H9 (cell line): ENCODE measurements around the gene FBXL14. TPM values are rescaled to one million over a fixed set of nuclear protein-coding genes. Genes with fewer than 3 reads are reported as not detected.

Experiments used
- DNase-seq: peaks from one replicate; pipeline ENCODE4 v3.0.0-alpha.2; 2017
- H2AFZ ChIP-seq: one replicate; pipeline ENCODE4 v1.6.1; 2013; ENCODE audit warnings: mild to moderate bottlenecking, low read length, control low read depth, moderate library complexity
- H2AK5ac ChIP-seq: 2 replicates; pipeline ENCODE4 v1.6.1; 2013; ENCODE audit warnings: low read length, control low read depth, mixed read lengths; ENCODE audit not compliant: insufficient read length
- H2BK120ac ChIP-seq: one replicate; pipeline ENCODE4 v1.6.1; 2013; ENCODE audit warnings: low read depth, mild to moderate bottlenecking, low read length, control low read depth, inconsistent platforms; ENCODE audit not compliant: poor library complexity, severe bottlenecking
- H2BK12ac ChIP-seq: 2 replicates; pipeline ENCODE4 v1.6.1; 2013; ENCODE audit warnings: low read length, control low read depth, mixed read lengths, low read depth; ENCODE audit not compliant: insufficient read length
- H2BK15ac ChIP-seq: 2 replicates; pipeline ENCODE4 v1.6.1; 2013; ENCODE audit warnings: low read depth, low read length, control low read depth
- H2BK20ac ChIP-seq: one replicate; pipeline ENCODE4 v1.6.1; 2013; ENCODE audit warnings: low read depth, mild to moderate bottlenecking, low read length, control low read depth, inconsistent platforms; ENCODE audit not compliant: poor library complexity, severe bottlenecking
- H2BK5ac ChIP-seq: 2 replicates; pipeline ENCODE4 v1.6.1; 2013; ENCODE audit warnings: low read length, control low read depth, mixed read lengths; ENCODE audit not compliant: insufficient read length
- H3K14ac ChIP-seq: 2 replicates; pipeline ENCODE4 v1.6.1; 2013; ENCODE audit warnings: low read length, control low read depth; ENCODE audit not compliant: insufficient read depth
- H3K18ac ChIP-seq: 2 replicates; pipeline ENCODE4 v1.6.1; 2013; ENCODE audit warnings: low read depth, mild to moderate bottlenecking, mixed read lengths, low read length, control low read depth; ENCODE audit not compliant: insufficient read length
- H3K23ac ChIP-seq: 2 replicates; pipeline ENCODE4 v1.6.1; 2013; ENCODE audit warnings: low read length, control low read depth, mixed read lengths, low read depth; ENCODE audit not compliant: insufficient read length
- H3K23me2 ChIP-seq: 2 replicates; pipeline ENCODE4 v1.6.1; 2013; ENCODE audit warnings: low read depth, mild to moderate bottlenecking, mixed read lengths, low read length, control low read depth; ENCODE audit not compliant: insufficient read length, poor library complexity, severe bottlenecking
- H3K27ac ChIP-seq: 2 replicates; pipeline ENCODE4 v1.5.1; 2013; ENCODE audit warnings: low read length, control low read depth, mixed read lengths, low read depth; ENCODE audit not compliant: insufficient read length
- H3K27me3 ChIP-seq: 2 replicates; pipeline ENCODE4 v1.6.1; 2013; ENCODE audit warnings: low read length, control low read depth, inconsistent platforms; ENCODE audit not compliant: insufficient read depth
- H3K4ac ChIP-seq: 2 replicates; pipeline ENCODE4 v1.6.1; 2013; ENCODE audit warnings: low read depth, mild to moderate bottlenecking, control low read depth, inconsistent platforms, low read length, moderate library complexity
- H3K4me1 ChIP-seq: 2 replicates; pipeline ENCODE4 v1.6.1; 2013; ENCODE audit warnings: low read length, control low read depth, inconsistent platforms; ENCODE audit not compliant: insufficient read depth
- H3K4me2 ChIP-seq: 2 replicates; pipeline ENCODE4 v1.6.1; 2013; ENCODE audit warnings: low read length, control low read depth, mixed read lengths; ENCODE audit not compliant: insufficient read length, insufficient read depth
- H3K56ac ChIP-seq: 2 replicates; pipeline ENCODE4 v1.6.1; 2013; ENCODE audit warnings: low read depth, mild to moderate bottlenecking, mixed read lengths, low read length, control low read depth; ENCODE audit not compliant: insufficient read length
- H3K79me1 ChIP-seq: 2 replicates; pipeline ENCODE4 v1.6.1; 2013; ENCODE audit warnings: low read depth, mild to moderate bottlenecking, moderate library complexity, low read length, control low read depth, inconsistent platforms; ENCODE audit not compliant: insufficient read depth, poor library complexity, severe bottlenecking
- H3K79me2 ChIP-seq: 2 replicates; pipeline ENCODE4 v1.6.1; 2013; ENCODE audit warnings: low read length, control low read depth, inconsistent platforms; ENCODE audit not compliant: insufficient read depth
- H3K9ac ChIP-seq: 2 replicates; pipeline ENCODE4 v1.6.1; 2013; ENCODE audit warnings: low read length, control low read depth, mixed read lengths; ENCODE audit not compliant: insufficient read length; ENCODE audit errors: extremely low read depth
- H3K9me3 ChIP-seq: one replicate; pipeline ENCODE4 v1.6.1; 2013; ENCODE audit warnings: low read depth, low read length, inconsistent platforms; ENCODE audit not compliant: control insufficient read depth
- H3T11ph ChIP-seq: one replicate; pipeline ENCODE4 v1.6.1; 2013; ENCODE audit warnings: mild to moderate bottlenecking, low read length, control low read depth, inconsistent platforms
- H4K20me1 ChIP-seq: one replicate; pipeline ENCODE4 v1.6.1; 2013; ENCODE audit not compliant: control insufficient read depth, insufficient read length, insufficient read depth
- H4K5ac ChIP-seq: 2 replicates; pipeline ENCODE4 v1.6.1; 2013; ENCODE audit warnings: low read depth, mild to moderate bottlenecking, mixed read lengths, low read length, control low read depth; ENCODE audit not compliant: insufficient read length
- H4K8ac ChIP-seq: replicated peaks from 2 replicates; pipeline ENCODE4 v1.6.1; 2013; ENCODE audit warnings: low read length, control low read depth, mixed read lengths, low read depth; ENCODE audit not compliant: insufficient read length
- H4K91ac ChIP-seq: 2 replicates; pipeline ENCODE4 v1.6.1; 2013; ENCODE audit warnings: low read depth, mild to moderate bottlenecking, moderate library complexity, mixed read lengths, low read length, control low read depth; ENCODE audit not compliant: insufficient read length
- H3K27ac Mint-ChIP-seq, 3 experiments: 2 replicates in 2 of 3; 3 replicates in 1 of 3; pipeline ENCODE4 v1.8.0; 2020 to 2021; ENCODE audit warnings: mixed read lengths in 3 of 3, mild to moderate bottlenecking in 1 of 3, moderate library complexity in 1 of 3
- H3K27me3 Mint-ChIP-seq: 2 replicates; pipeline ENCODE4 v1.8.0; 2021; ENCODE audit warnings: low read depth, mild to moderate bottlenecking, moderate library complexity, mixed read lengths
- H3K36me3 Mint-ChIP-seq, 3 experiments: 2 replicates in 2 of 3; 3 replicates in 1 of 3; pipeline ENCODE4 v1.8.0; 2020 to 2021; ENCODE audit warnings: low read depth in 3 of 3, mixed read lengths in 3 of 3; ENCODE audit not compliant: insufficient read depth in 1 of 3
- H3K4me1 Mint-ChIP-seq, 2 experiments: 2 replicates each; pipeline ENCODE4 v1.8.0; 2020; ENCODE audit warnings: mixed read lengths in 2 of 2
- H3K4me3 Mint-ChIP-seq, 2 experiments: 2 replicates in 1 of 2; 3 replicates in 1 of 2; pipeline ENCODE4 v1.8.0; 2020 to 2021; ENCODE audit warnings: mild to moderate bottlenecking in 2 of 2, mixed read lengths in 2 of 2, moderate library complexity in 1 of 2
- H3K9me3 Mint-ChIP-seq, 2 experiments: 2 replicates in 1 of 2; 3 replicates in 1 of 2; pipeline ENCODE4 v1.8.0; 2020; ENCODE audit warnings: mild to moderate bottlenecking in 2 of 2, mixed read lengths in 2 of 2, moderate library complexity in 1 of 2
- CTCF ChIP-seq: fragments of 200-600 bp; sonication (generic); conservative IDR thresholded peaks from 3 replicates; pipeline ENCODE4 v1.8.0; 2021; ENCODE audit warnings: antibody characterized with exemption, mild to moderate bottlenecking
- WGBS: extraction: QIAGEN DNeasy Blood & Tissue Kit; methylation state at CpG from one replicate; pipeline ENCODE4 v1.1.7; 2013; ENCODE audit warnings: missing lambda C conversion rate, low lambda C conversion rate, mixed read lengths; ENCODE audit not compliant: insufficient read length; ENCODE audit errors: extremely low coverage; 5-methylcytosine and 5-hydroxymethylcytosine counted together
- total RNA-seq: library from RNA; stranded (reverse); gene quantifications from 2 replicates; pipeline ENCODE4 v1.2.1, GENCODE V29; 2021

Gene FBXL14
- total RNA-seq, 1 experiment from 2014 or later, result 15.6 TPM

- Histone ChIP-seq H4K91ac (no peak overlapping the region), H4K5ac (no peak overlapping the region), H3K4me1 (peaks cover 8% of the 10 kb centered on the region; the same call in 1 of the 2 replicates), H3K27ac (no peak overlapping the region), H3K14ac (no peak overlapping the region), H3K79me1 (no peaks in the 10 kb centered on the region), H4K20me1 (no peaks in the 10 kb centered on the region), H2AK5ac (no peak overlapping the region), H2BK20ac (no peak overlapping the region), H2BK5ac (no peak overlapping the region), H3K18ac (no peak overlapping the region), H2BK120ac (no peak overlapping the region), H3K23ac (no peak overlapping the region), H3K27me3 (no peaks in the 10 kb centered on the region; the same call in 1 of the 2 replicates), H3K9me3 (no peaks in the 10 kb centered on the region), H3K9ac (no peak overlapping the region), H3K23me2 (peaks cover 3% of the 10 kb centered on the region), H3K79me2 (no peaks in the 10 kb centered on the region), H3K4ac (no peak overlapping the region), H2BK15ac (no peak overlapping the region), H2AFZ (no peak overlapping the region), H3K4me2 (peak overlapping the region; percentile 48), H3K56ac (no peak overlapping the region), H2BK12ac (no peak overlapping the region), H3T11ph (no peak overlapping the region), H4K8ac (no peak overlapping the region)
- DNase-seq, result peak; percentile 59
- WGBS, result no CpG with 5 or more reads among the region's 8 CpGs
- H3K36me3 Mint-ChIP-seq, result no peaks in the 10 kb centered on the region; a peak in 1 of 7 replicates
- no peak overlapping the region for H3K4me3 Mint-ChIP-seq
- no peak overlapping the region for H3K27ac Mint-ChIP-seq
- H3K9me3 Mint-ChIP-seq, result no peaks in the 10 kb centered on the region
- no peak for TF ChIP-seq CTCF
- peaks cover 21 to 23% of the 10 kb centered on the region in 2 experiments for H3K4me1 Mint-ChIP-seq
- H3K27me3 Mint-ChIP-seq, result peaks cover 42% of the 10 kb centered on the region
Observed at GRCh38 chr12:1523046-1523445, 71.3 kb downstream of the FBXL14 start.
